CD14-positive monocyte (primary cell): Measurements from ENCODE around the gene RELL1. TPM values are rescaled to one million over a fixed set of nuclear protein-coding genes. Genes with fewer than 3 reads are reported as not detected.

Experiments
- DNase-seq, 3 donors: peaks; one replicate each; pipeline ENCODE4 v3.0.0-alpha.2; 2011 to 2022
- H2AFZ ChIP-seq: 2 replicates; pipeline ENCODE4 v1.6.0; 2012; ENCODE audit warnings: mild to moderate bottlenecking, low read depth, low read length, inconsistent platforms; ENCODE audit not compliant: insufficient read depth, poor library complexity, severe bottlenecking
- H3K27ac ChIP-seq, 2 donors: 1 replicate in 1 of 2; 2 replicates in 1 of 2; pipeline ENCODE4 v1.5.1; 2012 to 2013; ENCODE audit warnings: low read length in 2 of 2, control low read depth in 1 of 2, inconsistent platforms in 1 of 2, low read depth in 1 of 2, mild to moderate bottlenecking in 1 of 2
- H3K27me3 ChIP-seq, 2 donors: one replicate each; pipeline versions ENCODE4 v1.6.0 to v1.6.1; 2011 to 2013; ENCODE audit warnings: low read length in 2 of 2; ENCODE audit not compliant: control insufficient read depth in 2 of 2, insufficient read depth in 2 of 2
- H3K36me3 ChIP-seq, 2 donors: replicated peaks in 1 of 2; 1 replicate in 1 of 2; 2 replicates in 1 of 2; pipeline versions ENCODE4 v1.5.1 to v1.6.1; 2012 to 2013; ENCODE audit warnings: low read length in 2 of 2, control low read depth in 1 of 2, inconsistent platforms in 1 of 2, mild to moderate bottlenecking in 1 of 2; ENCODE audit not compliant: insufficient read depth in 2 of 2, control insufficient read depth in 1 of 2
- H3K4me1 ChIP-seq, 2 donors: 1 replicate in 1 of 2; 2 replicates in 1 of 2; pipeline versions ENCODE4 v1.5.1 to v1.6.1; 2012 to 2013; ENCODE audit warnings: low read length in 2 of 2, control low read depth in 1 of 2, inconsistent platforms in 1 of 2, mild to moderate bottlenecking in 1 of 2, moderate library complexity in 1 of 2; ENCODE audit not compliant: insufficient read depth in 2 of 2, control insufficient read depth in 1 of 2
- H3K4me2 ChIP-seq: replicated peaks from 2 replicates; pipeline ENCODE3; 2012; ENCODE audit warnings: low read length, moderate library complexity, mild to moderate bottlenecking; ENCODE audit not compliant: poor library complexity, severe bottlenecking; ENCODE audit errors: extremely low read depth
- H3K4me3 ChIP-seq, 3 experiments: fragments of 200-600 bp in 1 of 3; sonication (generic) in 1 of 3; replicated peaks in 1 of 3; 1 replicate in 2 of 3; 2 replicates in 1 of 3; pipeline ENCODE4 v1.5.1; 2011 to 2013; ENCODE audit warnings: low read length in 3 of 3, mild to moderate bottlenecking in 3 of 3, control low read depth in 2 of 3, low read depth in 2 of 3, inconsistent platforms in 1 of 3, moderate library complexity in 1 of 3
- H3K79me2 ChIP-seq: 2 replicates; pipeline ENCODE4 v1.6.0; 2012; ENCODE audit warnings: mild to moderate bottlenecking, control low read depth, inconsistent platforms, low read length, moderate library complexity; ENCODE audit not compliant: insufficient read depth
- H3K9ac ChIP-seq: 2 replicates; pipeline ENCODE4 v1.6.0; 2017; ENCODE audit warnings: low read length, mild to moderate bottlenecking; ENCODE audit not compliant: insufficient read depth, poor library complexity, severe bottlenecking
- H3K9me3 ChIP-seq, 2 donors: replicated peaks in 1 of 2; 1 replicate in 1 of 2; 2 replicates in 1 of 2; pipeline versions ENCODE4 v1.5.1 to v1.6.1; 2012 to 2013; ENCODE audit warnings: low read length in 2 of 2, control low read depth in 1 of 2; ENCODE audit not compliant: control insufficient read depth in 1 of 2, insufficient read depth in 1 of 2
- H4K20me1 ChIP-seq: 2 replicates; pipeline ENCODE4 v1.6.0; 2012; ENCODE audit warnings: mild to moderate bottlenecking, low read length, control low read depth, moderate library complexity; ENCODE audit not compliant: insufficient read depth
- H3K27ac Mint-ChIP-seq, 7 donors: one replicate each; pipeline ENCODE4 v1.8.0; 2020; ENCODE audit warnings: mild to moderate bottlenecking in 7 of 7, mixed read lengths in 7 of 7, moderate library complexity in 6 of 7, inconsistent platforms in 2 of 7
- H3K27me3 Mint-ChIP-seq, 3 donors: one replicate each; pipeline ENCODE4 v1.8.0; 2021 to 2022; ENCODE audit warnings: low read depth in 3 of 3, mild to moderate bottlenecking in 3 of 3, mixed read lengths in 3 of 3, moderate library complexity in 3 of 3, inconsistent platforms in 1 of 3
- H3K36me3 Mint-ChIP-seq, 2 donors: one replicate each; pipeline ENCODE4 v1.8.0; 2020; ENCODE audit warnings: mixed read lengths in 2 of 2, inconsistent platforms in 1 of 2, mild to moderate bottlenecking in 1 of 2
- H3K4me1 Mint-ChIP-seq: one replicate; pipeline ENCODE4 v1.8.0; 2020; ENCODE audit warnings: mild to moderate bottlenecking, mixed read lengths
- H3K4me3 Mint-ChIP-seq, 2 donors: one replicate each; pipeline ENCODE4 v1.8.0; 2020; ENCODE audit warnings: mild to moderate bottlenecking in 2 of 2, mixed read lengths in 2 of 2, moderate library complexity in 1 of 2
- H3K9me3 Mint-ChIP-seq, 7 donors: one replicate each; pipeline ENCODE4 v1.8.0; 2020 to 2022; ENCODE audit warnings: mixed read lengths in 7 of 7, mild to moderate bottlenecking in 6 of 7, moderate library complexity in 6 of 7, inconsistent platforms in 2 of 7
- CTCF ChIP-seq: fragments of 200-600 bp; IDR thresholded peaks from one replicate; pipeline ENCODE4 v1.8.0; 2022; ENCODE audit warnings: antibody characterized with exemption, mild to moderate bottlenecking
- WGBS: methylation state at CpG from one replicate; pipeline ENCODE4 v1.1.5; 2013; ENCODE audit warnings: missing lambda C conversion rate; ENCODE audit not compliant: insufficient coverage; 5-methylcytosine and 5-hydroxymethylcytosine counted together
- intact Hi-C, 2 donors: fragments of 100-400 bp; cut with micrococcal nuclease; formaldehyde crosslinking; loops; one replicate each; pipeline versions ENCODE4 v1.15.0 to v1.15.1; 2023
- polyA plus RNA-seq, 3 donors: library from polyadenylated mRNA; depleted of rRNA in 1 of 3; unstranded in 2 of 3; stranded (reverse) in 1 of 3; fragments of 300-500 nt in 2 of 3; fragments of >200 nt in 1 of 3; fragmentation: Illumina TruSeq in 2 of 3; gene quantifications; 1 replicate in 2 of 3; 2 replicates in 1 of 3; pipeline ENCODE4 v1.2.3, GENCODE V29; 2012 to 2021

The RELL1 gene
- polyA plus RNA-seq, 3 donors = 13.3 to 30.2 (median 16.2) TPM

GRCh38 chr4:37584071-37584470 lies 102.1 kb downstream of the RELL1 start:
- TF ChIP-seq CTCF = no peak
- WGBS = 6% methylated on average over 3 of the region's 8 CpGs
- Mint-ChIP-seq H3K36me3 (peaks cover 0 to 6% of the 10 kb centered on the region in 2 donors), H3K9me3 (peaks cover 22 to 38% (median 30%) of the 10 kb centered on the region in 7 donors), H3K27me3 (peaks cover 17 to 21% (median 20%) of the 10 kb centered on the region in 3 donors), H3K27ac (no peak overlapping the region), H3K4me3 (peak overlapping the region in 1 of 2 donors; percentile 39), H3K4me1 (peaks cover 12% of the 10 kb centered on the region)
- Histone ChIP-seq H3K27me3 (peaks cover 7 to 11% of the 10 kb centered on the region in 2 donors), H3K4me1 (peaks cover 0 to 6% of the 10 kb centered on the region in 2 donors), H3K36me3 (no peaks in the 10 kb centered on the region), H3K9ac (no peak overlapping the region), H3K4me2 (no peak overlapping the region), H4K20me1 (no peaks in the 10 kb centered on the region), H3K9me3 (peaks cover 18% of the 10 kb centered on the region in 2 donors), H3K4me3 (no peak overlapping the region), H3K79me2 (no peaks in the 10 kb centered on the region), H3K27ac (no peak overlapping the region), H2AFZ (no peak overlapping the region)
- intact Hi-C loops = no loop called here
- DNase-seq = no peak

GRCh38 chr4:37573566-37573965 lies 112.6 kb downstream of the RELL1 start:
- H3K27me3 ChIP-seq = no peaks in the 10 kb centered on the region
- H3K27ac ChIP-seq = no peak overlapping the region
- H3K4me2 ChIP-seq = no peak overlapping the region
- no peaks in the 10 kb centered on the region for H3K36me3 ChIP-seq
- H3K27me3 Mint-ChIP-seq = peaks cover 1 to 5% (median 2%) of the 10 kb centered on the region in 3 donors
- H3K9me3 ChIP-seq = peaks cover under 1 to 4% of the 10 kb centered on the region in 2 donors
- intact Hi-C loops = no loop called here
- H2AFZ ChIP-seq = no peak overlapping the region
- peaks cover 3% of the 10 kb centered on the region for H3K4me1 Mint-ChIP-seq
- H3K79me2 ChIP-seq = no peaks in the 10 kb centered on the region
- no peaks in the 10 kb centered on the region for H4K20me1 ChIP-seq
- no peak overlapping the region for H3K9ac ChIP-seq
- H3K4me1 ChIP-seq = peaks cover 1 to 2% of the 10 kb centered on the region in 2 donors
- no peaks in the 10 kb centered on the region for H3K36me3 Mint-ChIP-seq
- TF ChIP-seq CTCF = no peak
- peaks cover 2 to 17% (median 12%) of the 10 kb centered on the region in 7 donors for H3K9me3 Mint-ChIP-seq
- H3K4me3 Mint-ChIP-seq = no peak overlapping the region
- no peak overlapping the region for H3K27ac Mint-ChIP-seq
- DNase-seq = no peak
- H3K4me3 ChIP-seq = no peak overlapping the region
